Measurements from ENCODE around the gene BPIFB4. TPM values are rescaled to one million over a fixed set of nuclear protein-coding genes. Genes with fewer than 3 reads are reported as not detected.

BPIFB4 gene
- total and polyA plus RNA-seq, 9 of the 15 experiments (the other 6 are each of a cell fraction or from before 2014, with no cell fraction given), result not detected

DNA sequence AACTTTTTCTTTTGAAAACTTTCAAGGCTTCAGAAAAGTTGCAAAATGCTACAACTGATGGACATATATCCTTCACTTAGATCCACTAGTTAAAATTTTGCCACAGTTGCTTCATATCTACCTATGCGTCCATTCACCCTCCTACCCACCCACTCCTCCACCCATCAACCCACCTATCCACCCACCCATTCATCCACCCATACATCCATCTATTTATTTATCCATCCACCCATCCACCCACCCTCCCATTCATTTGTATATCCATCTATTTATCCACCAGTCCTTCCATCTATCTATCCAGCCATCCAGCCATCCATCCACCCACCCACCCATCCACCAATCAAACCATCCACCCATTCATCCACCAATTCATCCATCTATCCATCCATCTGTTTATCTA lies 13.6 kb downstream of the BPIFB4 start:
- H3K79me2 ChIP-seq (ENCODE audit: control insufficient read depth, insufficient read depth, low read length), result no peaks in the 10 kb centered on the region
- no peaks in the 10 kb centered on the region for H3K9me1 ChIP-seq (ENCODE audit: control insufficient read depth, insufficient read depth, low read length)
- no peak overlapping the region for H3K4me2 ChIP-seq (ENCODE audit: insufficient read depth, low read length)
- no peaks in the 10 kb centered on the region for H3K9me3 ChIP-seq (replicated peaks; ENCODE audit: control insufficient read depth, insufficient read depth, low read depth, low read length)
- no peak for DNase-seq (ENCODE audit: extremely low read depth in 1 of 4, low spot score in 3 of 4)
- H3K27me3 ChIP-seq (ENCODE audit: control insufficient read depth in 2 of 2, insufficient read depth in 2 of 2, low read length in 2 of 2), result peaks cover 2 to 21% of the 10 kb centered on the region in 2 experiments; a peak in 3 of 5 replicates
- H3K9ac ChIP-seq (ENCODE audit: insufficient read depth in 1 of 2, low read depth in 2 of 2, low read length in 2 of 2), result no peak overlapping the region
- no peak overlapping the region for H3K4me3 ChIP-seq
- BruUV-seq (replicated peaks), result no TSS peak
- 0% methylated on average over 1 of the region's 1 CpG for WGBS (ENCODE audit: insufficient coverage, low coverage, missing lambda C conversion rate)
- POLR2A ChIA-PET, result no interaction called here
- H3K27ac ChIP-seq (ENCODE audit: extremely low read depth, low read depth, low read length), result no peak overlapping the region
- ATAC-seq, result no peak
- CTCF ChIA-PET (ENCODE audit: low intra/inter-chr PET ratio), result no interaction called here
- no peaks in the 10 kb centered on the region for H3K4me1 ChIP-seq (replicated peaks in 1 of 2; ENCODE audit: control insufficient read depth in 2 of 2, insufficient read depth in 2 of 2, low read length in 2 of 2)
- intact Hi-C loops (cut with micrococcal nuclease) (loop anchor here (10.0 kb wide), 1 partner anchor 298 kb away; no protein-coding TSS in a partner anchor), in situ Hi-C loops (cut with MboI) (loop anchor here (10.0 kb wide), 1 partner anchor 202 kb away; no protein-coding TSS in a partner anchor)
- no peaks in the 10 kb centered on the region for H4K20me1 ChIP-seq (replicated peaks; ENCODE audit: control insufficient read depth, insufficient read depth, low read length)
- no peak overlapping the region for H2AFZ ChIP-seq (ENCODE audit: low read depth, low read length)
- no peak for FAIRE-seq
- H3K36me3 ChIP-seq (ENCODE audit: control insufficient read depth, insufficient read depth, low read length), result no peaks in the 10 kb centered on the region
- no peak for TF ChIP-seq HNRNPL (IDR thresholded peaks at IDR 0.05; ENCODE audit: low read depth, low read length)
- TF ChIP-seq SOX6 (IDR thresholded peaks at IDR 0.05), result no peak
- TF ChIP-seq RAD51 (IDR thresholded peaks at IDR 0.05; ENCODE audit: borderline replicate concordance, low read depth), result no peak
- TF ChIP-seq ZBTB17 (CRISPR knock-in tag; IDR thresholded peaks at IDR 0.05), result no peak
- TF ChIP-seq DMBX1 (CRISPR knock-in tag; IDR thresholded peaks at IDR 0.05; ENCODE audit: borderline replicate concordance), result no peak
- no peak for TF ChIP-seq NR2F6 (CRISPR knock-in tag; IDR thresholded peaks at IDR 0.05)
- no peak for TF ChIP-seq POLR2G (IDR thresholded peaks at IDR 0.05; ENCODE audit: low read depth, low read length)
- TF ChIP-seq ZNF197 (CRISPR knock-in tag; IDR thresholded peaks at IDR 0.05; ENCODE audit: low read depth), result no peak
- TF ChIP-seq STAT5A (IDR thresholded peaks at IDR 0.05; ENCODE audit: borderline replicate concordance, low read length), result no peak
- TF ChIP-seq, protein P1, sequence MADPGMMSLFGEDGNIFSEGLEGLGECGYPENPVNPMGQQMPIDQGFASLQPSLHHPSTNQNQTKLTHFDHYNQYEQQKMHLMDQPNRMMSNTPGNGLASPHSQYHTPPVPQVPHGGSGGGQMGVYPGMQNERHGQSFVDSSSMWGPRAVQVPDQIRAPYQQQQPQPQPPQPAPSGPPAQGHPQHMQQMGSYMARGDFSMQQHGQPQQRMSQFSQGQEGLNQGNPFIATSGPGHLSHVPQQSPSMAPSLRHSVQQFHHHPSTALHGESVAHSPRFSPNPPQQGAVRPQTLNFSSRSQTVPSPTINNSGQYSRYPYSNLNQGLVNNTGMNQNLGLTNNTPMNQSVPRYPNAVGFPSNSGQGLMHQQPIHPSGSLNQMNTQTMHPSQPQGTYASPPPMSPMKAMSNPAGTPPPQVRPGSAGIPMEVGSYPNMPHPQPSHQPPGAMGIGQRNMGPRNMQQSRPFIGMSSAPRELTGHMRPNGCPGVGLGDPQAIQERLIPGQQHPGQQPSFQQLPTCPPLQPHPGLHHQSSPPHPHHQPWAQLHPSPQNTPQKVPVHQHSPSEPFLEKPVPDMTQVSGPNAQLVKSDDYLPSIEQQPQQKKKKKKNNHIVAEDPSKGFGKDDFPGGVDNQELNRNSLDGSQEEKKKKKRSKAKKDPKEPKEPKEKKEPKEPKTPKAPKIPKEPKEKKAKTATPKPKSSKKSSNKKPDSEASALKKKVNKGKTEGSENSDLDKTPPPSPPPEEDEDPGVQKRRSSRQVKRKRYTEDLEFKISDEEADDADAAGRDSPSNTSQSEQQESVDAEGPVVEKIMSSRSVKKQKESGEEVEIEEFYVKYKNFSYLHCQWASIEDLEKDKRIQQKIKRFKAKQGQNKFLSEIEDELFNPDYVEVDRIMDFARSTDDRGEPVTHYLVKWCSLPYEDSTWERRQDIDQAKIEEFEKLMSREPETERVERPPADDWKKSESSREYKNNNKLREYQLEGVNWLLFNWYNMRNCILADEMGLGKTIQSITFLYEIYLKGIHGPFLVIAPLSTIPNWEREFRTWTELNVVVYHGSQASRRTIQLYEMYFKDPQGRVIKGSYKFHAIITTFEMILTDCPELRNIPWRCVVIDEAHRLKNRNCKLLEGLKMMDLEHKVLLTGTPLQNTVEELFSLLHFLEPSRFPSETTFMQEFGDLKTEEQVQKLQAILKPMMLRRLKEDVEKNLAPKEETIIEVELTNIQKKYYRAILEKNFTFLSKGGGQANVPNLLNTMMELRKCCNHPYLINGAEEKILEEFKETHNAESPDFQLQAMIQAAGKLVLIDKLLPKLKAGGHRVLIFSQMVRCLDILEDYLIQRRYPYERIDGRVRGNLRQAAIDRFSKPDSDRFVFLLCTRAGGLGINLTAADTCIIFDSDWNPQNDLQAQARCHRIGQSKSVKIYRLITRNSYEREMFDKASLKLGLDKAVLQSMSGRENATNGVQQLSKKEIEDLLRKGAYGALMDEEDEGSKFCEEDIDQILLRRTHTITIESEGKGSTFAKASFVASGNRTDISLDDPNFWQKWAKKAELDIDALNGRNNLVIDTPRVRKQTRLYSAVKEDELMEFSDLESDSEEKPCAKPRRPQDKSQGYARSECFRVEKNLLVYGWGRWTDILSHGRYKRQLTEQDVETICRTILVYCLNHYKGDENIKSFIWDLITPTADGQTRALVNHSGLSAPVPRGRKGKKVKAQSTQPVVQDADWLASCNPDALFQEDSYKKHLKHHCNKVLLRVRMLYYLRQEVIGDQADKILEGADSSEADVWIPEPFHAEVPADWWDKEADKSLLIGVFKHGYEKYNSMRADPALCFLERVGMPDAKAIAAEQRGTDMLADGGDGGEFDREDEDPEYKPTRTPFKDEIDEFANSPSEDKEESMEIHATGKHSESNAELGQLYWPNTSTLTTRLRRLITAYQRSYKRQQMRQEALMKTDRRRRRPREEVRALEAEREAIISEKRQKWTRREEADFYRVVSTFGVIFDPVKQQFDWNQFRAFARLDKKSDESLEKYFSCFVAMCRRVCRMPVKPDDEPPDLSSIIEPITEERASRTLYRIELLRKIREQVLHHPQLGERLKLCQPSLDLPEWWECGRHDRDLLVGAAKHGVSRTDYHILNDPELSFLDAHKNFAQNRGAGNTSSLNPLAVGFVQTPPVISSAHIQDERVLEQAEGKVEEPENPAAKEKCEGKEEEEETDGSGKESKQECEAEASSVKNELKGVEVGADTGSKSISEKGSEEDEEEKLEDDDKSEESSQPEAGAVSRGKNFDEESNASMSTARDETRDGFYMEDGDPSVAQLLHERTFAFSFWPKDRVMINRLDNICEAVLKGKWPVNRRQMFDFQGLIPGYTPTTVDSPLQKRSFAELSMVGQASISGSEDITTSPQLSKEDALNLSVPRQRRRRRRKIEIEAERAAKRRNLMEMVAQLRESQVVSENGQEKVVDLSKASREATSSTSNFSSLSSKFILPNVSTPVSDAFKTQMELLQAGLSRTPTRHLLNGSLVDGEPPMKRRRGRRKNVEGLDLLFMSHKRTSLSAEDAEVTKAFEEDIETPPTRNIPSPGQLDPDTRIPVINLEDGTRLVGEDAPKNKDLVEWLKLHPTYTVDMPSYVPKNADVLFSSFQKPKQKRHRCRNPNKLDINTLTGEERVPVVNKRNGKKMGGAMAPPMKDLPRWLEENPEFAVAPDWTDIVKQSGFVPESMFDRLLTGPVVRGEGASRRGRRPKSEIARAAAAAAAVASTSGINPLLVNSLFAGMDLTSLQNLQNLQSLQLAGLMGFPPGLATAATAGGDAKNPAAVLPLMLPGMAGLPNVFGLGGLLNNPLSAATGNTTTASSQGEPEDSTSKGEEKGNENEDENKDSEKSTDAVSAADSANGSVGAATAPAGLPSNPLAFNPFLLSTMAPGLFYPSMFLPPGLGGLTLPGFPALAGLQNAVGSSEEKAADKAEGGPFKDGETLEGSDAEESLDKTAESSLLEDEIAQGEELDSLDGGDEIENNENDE (IDR thresholded peaks at IDR 0.05; ENCODE audit: low read depth, low read length), result no peak

Measured in K562 (cell line).